GM19468 (cell line): ENCODE measurements around the gene TSPY2.
"Not testable (repeated sequence)": the region's sequence is repeated elsewhere in the genome, so short reads cannot be mapped to it uniquely, and the experiment has no call there.

Experiments used
- ATAC-seq: cut with Tn5 transposase; IDR thresholded peaks from one replicate; pipeline ENCODE4 v1.9.1; 2021; ENCODE audit warnings: mild to moderate bottlenecking, moderate library complexity, moderate number of reproducible peaks; ENCODE audit not compliant: unreplicated experiment; ENCODE audit errors: extremely low read depth

TSPY2 gene, protein sequence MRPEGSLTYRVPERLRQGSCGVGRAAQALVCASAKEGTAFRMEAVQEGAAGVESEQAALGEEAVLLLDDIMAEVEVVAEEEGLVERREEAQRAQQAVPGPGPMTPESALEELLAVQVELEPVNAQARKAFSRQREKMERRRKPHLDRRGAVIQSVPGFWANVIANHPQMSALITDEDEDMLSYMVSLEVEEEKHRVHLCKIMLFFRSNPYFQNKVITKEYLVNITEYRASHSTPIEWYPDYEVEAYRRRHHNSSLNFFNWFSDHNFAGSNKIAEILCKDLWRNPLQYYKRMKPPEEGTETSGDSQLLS

DNA sequence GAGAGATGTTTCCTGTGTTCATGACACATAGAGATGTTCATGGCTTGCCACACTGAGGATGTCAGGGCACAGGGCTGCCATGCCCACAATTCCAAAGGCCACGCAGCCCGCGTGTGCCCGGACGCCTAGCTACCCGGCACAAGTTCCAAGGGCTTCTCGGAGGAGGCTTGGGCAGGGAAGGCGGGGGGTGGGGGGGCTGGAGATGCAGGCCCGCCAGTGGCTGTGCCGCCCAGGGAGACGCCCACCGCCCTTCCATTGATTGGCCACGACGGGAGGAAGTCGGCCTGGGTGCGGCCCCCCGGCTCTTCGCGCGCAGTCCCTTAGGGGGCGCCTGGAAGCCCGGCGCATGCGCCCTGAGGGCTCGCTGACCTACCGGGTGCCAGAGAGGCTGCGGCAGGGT, at the start of gene TSPY2:
TSPY2 (plus strand) TSS at position 301 of the 400 bp plus-strand sequence; CDS start at position 347, 46 bp downstream.
- ATAC-seq: not testable (repeated sequence)

DNA sequence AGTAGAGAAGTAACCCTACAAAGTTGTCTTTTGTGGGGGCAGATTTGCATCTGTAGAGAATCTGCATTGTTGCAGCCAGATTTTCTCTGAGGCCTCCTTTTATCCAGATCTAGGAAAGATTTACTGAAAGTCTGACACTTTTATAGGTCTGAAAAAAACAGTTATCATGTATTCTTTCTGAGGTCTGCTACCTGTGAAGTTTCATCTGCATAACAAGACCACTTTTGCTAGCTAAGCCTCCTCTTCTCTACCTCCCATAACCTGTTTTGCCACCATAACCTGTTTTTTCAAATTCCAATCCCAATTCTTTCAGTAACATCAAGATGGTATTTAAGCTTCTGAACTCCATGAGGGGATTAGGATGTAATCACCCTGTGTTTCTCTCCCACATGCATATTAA, 36.5 kb upstream of the TSPY2 start:
- ATAC-seq: not testable (repeated sequence)

DNA sequence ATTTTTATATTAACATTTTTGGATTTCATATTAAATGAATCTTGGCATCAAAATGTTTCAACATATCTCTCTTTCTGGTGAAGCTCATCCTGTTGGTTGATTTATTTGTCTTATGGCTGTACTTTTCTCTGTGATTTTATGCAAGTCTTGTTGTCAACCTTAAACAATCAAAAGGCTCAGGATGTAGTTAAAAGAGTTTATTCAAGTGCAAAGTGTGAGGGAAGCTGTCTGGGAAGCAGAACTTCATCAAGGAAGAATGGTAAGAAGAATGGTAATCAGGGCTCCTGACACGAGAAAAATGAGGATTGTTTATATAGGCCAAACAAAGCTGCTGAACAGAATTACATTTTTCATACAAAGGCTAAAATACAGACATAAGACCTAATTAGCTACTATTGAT, 29.0 kb upstream of the TSPY2 start:
- not testable (repeated sequence) for ATAC-seq

DNA sequence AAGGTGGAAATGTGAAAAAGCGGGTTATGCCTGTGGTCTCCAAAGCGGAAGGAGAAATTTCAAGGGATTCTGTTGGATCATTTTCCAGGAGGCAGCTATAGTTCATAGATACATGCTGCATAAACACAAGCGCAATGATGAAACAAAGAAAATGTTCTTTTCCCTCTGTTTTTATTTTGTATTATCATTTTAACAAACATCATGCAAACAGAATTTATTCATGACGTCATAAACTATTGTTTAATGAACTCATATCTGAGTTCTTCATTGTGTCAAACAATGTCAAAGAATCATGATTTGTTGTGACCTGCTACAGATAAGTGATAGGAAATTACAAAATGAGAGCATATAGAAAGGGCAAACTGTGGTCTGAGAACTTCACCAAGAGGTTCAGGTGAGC, 23.8 kb downstream of the TSPY2 start:
- ATAC-seq: not testable (repeated sequence)
